Measurements from ENCODE around the gene BCAM. TPM values are rescaled to one million over a fixed set of nuclear protein-coding genes. Genes with fewer than 3 reads are reported as not detected.

The BCAM gene, protein sequence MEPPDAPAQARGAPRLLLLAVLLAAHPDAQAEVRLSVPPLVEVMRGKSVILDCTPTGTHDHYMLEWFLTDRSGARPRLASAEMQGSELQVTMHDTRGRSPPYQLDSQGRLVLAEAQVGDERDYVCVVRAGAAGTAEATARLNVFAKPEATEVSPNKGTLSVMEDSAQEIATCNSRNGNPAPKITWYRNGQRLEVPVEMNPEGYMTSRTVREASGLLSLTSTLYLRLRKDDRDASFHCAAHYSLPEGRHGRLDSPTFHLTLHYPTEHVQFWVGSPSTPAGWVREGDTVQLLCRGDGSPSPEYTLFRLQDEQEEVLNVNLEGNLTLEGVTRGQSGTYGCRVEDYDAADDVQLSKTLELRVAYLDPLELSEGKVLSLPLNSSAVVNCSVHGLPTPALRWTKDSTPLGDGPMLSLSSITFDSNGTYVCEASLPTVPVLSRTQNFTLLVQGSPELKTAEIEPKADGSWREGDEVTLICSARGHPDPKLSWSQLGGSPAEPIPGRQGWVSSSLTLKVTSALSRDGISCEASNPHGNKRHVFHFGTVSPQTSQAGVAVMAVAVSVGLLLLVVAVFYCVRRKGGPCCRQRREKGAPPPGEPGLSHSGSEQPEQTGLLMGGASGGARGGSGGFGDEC
- total RNA-seq = 97.8 and 99.6 TPM in 2 replicates

GRCh38 chr19:44808463-44809371, at the start of gene BCAM:
TSS of gene BCAM (plus strand) at chr19:44809103. CDS start at chr19:44809125, 22 bp downstream.

GRCh38 chr19:44777715-44778347, 31.1 kb upstream of the BCAM start, which contains the start of gene CBLC:
TSS of gene CBLC (plus strand) at chr19:44777890. CDS start at chr19:44777932, 42 bp downstream.

DNA sequence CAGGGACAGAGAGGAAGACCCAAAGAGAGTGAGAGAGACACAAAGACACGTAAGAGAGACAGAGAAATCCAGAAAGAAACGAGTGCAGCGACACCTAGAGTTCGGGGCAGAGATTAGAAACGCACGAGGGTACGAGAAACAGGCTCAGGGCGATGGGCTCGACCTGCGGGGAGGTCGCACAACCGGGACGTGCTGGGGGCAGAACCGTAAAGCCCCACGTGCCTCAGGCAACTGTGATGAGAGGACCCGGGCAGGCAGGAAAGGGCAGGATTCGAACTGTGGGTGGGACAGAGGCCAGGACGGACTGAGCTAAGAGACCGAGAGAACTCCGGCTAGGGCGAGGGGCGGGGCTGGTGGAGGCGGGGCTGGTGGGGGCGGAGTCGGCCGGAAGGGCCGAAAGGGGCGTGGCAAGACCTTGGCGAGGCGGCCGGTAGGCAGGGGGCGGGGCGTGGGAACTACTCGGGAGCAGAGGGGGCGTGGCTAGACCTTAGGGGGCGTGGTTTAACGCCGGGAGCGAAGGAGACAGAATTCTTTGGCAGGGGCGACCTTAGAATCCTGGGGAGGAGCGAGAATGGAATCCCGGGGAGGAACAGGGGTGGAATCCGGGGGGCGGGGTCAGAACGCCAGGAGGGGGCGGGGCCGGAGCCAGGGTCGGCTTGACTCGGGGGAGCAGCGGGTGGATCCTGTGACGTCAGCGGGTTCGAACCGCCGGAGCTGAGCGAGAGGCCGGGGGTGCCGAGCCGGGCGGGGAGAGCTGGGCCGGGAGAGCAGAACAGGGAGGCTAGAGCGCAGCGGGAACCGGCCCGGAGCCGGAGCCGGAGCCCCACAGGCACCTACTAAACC, 36.9 kb downstream of the BCAM start, which contains the start of gene NECTIN2:
Gene NECTIN2 (plus strand): TSS at position 686 of the 843 bp plus-strand sequence. CDS start 229 bp downstream, outside the sequence.

Other genes with a start within 250 kb of the BCAM start
- gene IGSF23, start 195.5 kb upstream of the BCAM start, total RNA-seq = not detected in 2 replicates
- gene PVR, start 165.2 kb upstream of the BCAM start, total RNA-seq = 39.2 and 58.8 TPM in 2 replicates
- 4.4 and 7.8 TPM in 2 replicates for gene CEACAM19, start 137.6 kb upstream of the BCAM start, total RNA-seq
- gene CEACAM16, start 110.0 kb upstream of the BCAM start, total RNA-seq = not detected in 2 replicates
- 31.5 and 32.9 TPM in 2 replicates for gene BCL3, start 60.4 kb upstream of the BCAM start, total RNA-seq
- 86.0 and 97.3 TPM in 2 replicates for gene CBLC, start 31.2 kb upstream of the BCAM start, total RNA-seq
- gene NECTIN2, start 37.2 kb downstream of the BCAM start, total RNA-seq = 100 and 128 TPM in 2 replicates
- 120 and 125 TPM in 2 replicates for gene TOMM40, start 82.2 kb downstream of the BCAM start, total RNA-seq
- 35.7 and 44.7 TPM in 2 replicates for gene APOE, start 96.7 kb downstream of the BCAM start, total RNA-seq
- 5.4 and 10.5 TPM in 2 replicates for gene APOC1, start 105.5 kb downstream of the BCAM start, total RNA-seq
- not detected in 2 replicates for gene APOC4, start 133.1 kb downstream of the BCAM start, total RNA-seq
- not detected in 2 replicates for gene APOC2, start 136.9 kb downstream of the BCAM start, total RNA-seq
- gene CLPTM1, start 146.3 kb downstream of the BCAM start, total RNA-seq = 36.0 and 62.6 TPM in 2 replicates
- 4.8 and 8.2 TPM in 2 replicates for gene RELB, start 192.4 kb downstream of the BCAM start, total RNA-seq
- gene CLASRP, start 229.9 kb downstream of the BCAM start, total RNA-seq = 24.7 and 31.9 TPM in 2 replicates

All from airway epithelial cell (primary cell).